Kidney (tissue), 14 donors: ENCODE measurements around the gene PDE1A. TPM values are rescaled to one million over a fixed set of nuclear protein-coding genes. Genes with fewer than 3 reads are reported as not detected.

Source experiments
- DNase-seq, 5 donors: peaks; one replicate each; pipeline ENCODE4 v3.0.0-alpha.2; 2013 to 2020
- FAIRE-seq: peaks from 2 replicates; lab custom pipeline; 2012; peaks lifted over from hg19 to GRCh38; lab: Jason Lieb, UNC
- H3K27ac ChIP-seq, 2 donors: one replicate each; pipeline ENCODE4 v1.7.0; 2013; ENCODE audit warnings: low read depth in 2 of 2, low read length in 2 of 2, inconsistent platforms in 1 of 2
- H3K27me3 ChIP-seq: one replicate; pipeline ENCODE4 v1.7.1; 2013; ENCODE audit warnings: low read length, inconsistent platforms; ENCODE audit not compliant: control insufficient read depth, insufficient read depth
- H3K36me3 ChIP-seq, 3 donors: one replicate each; pipeline versions ENCODE4 v1.7.0 to v1.7.1; 2013; ENCODE audit warnings: low read length in 3 of 3, control low read depth in 1 of 3, inconsistent platforms in 1 of 3; ENCODE audit not compliant: insufficient read depth in 3 of 3, control insufficient read depth in 2 of 3
- H3K4me1 ChIP-seq, 3 donors: one replicate each; pipeline versions ENCODE4 v1.7.0 to v1.7.1; 2013; ENCODE audit warnings: low read length in 3 of 3, inconsistent platforms in 1 of 3, low read depth in 1 of 3; ENCODE audit not compliant: control insufficient read depth in 2 of 3, insufficient read depth in 2 of 3
- H3K4me3 ChIP-seq, 3 donors: one replicate each; pipeline versions ENCODE4 v1.7.0 to v1.8.1; 2013; ENCODE audit warnings: low read length in 3 of 3, control low read depth in 1 of 3, inconsistent platforms in 1 of 3
- H3K9ac ChIP-seq, 3 donors: one replicate each; pipeline versions ENCODE4 v1.7.0 to v1.7.1; 2013; ENCODE audit warnings: low read length in 3 of 3, control low read depth in 1 of 3, inconsistent platforms in 1 of 3
- H3K9me3 ChIP-seq, 3 donors: one replicate each; pipeline versions ENCODE4 v1.7.0 to v1.7.1; 2013; ENCODE audit warnings: low read length in 3 of 3, control low read depth in 1 of 3, inconsistent platforms in 1 of 3; ENCODE audit not compliant: control insufficient read depth in 2 of 3, insufficient read depth in 1 of 3
- intact Hi-C: fragments of 100-400 bp; cut with DNase I; formaldehyde crosslinking; loops from one replicate; pipeline ENCODE4 v1.11.1; 2022
- polyA plus RNA-seq: library from polyadenylated mRNA; stranded (reverse); fragments of 350-450 nt; fragmentation: Illumina TruSeq; extraction: RNeasy Lipid Tissue Mini Kit (QIAGEN cat#74804); gene quantifications from one replicate; pipeline ENCODE4 v1.2.3, GENCODE V29; 2014; ENCODE audit warnings: low read depth, low replicate concordance; ENCODE audit not compliant: insufficient read depth
- total RNA-seq: library from RNA; stranded (reverse); fragmentation: NEBNext Ultra II Directional; extraction: Animal tissue kit (Norgen Biotek cat#: 25700); gene quantifications from one replicate; pipeline ENCODE4 v1.2.1, GENCODE V29; 2021
- TF ChIP-seq, protein P1 (sequence below): IDR thresholded peaks from 3 replicates; pipeline ENCODE4 v1.5.1; 2012; ENCODE audit warnings: mild to moderate bottlenecking, moderate library complexity, borderline replicate concordance; ENCODE audit not compliant: insufficient read depth; ENCODE audit errors: extremely low read depth
- donor health status: control.
- donor health status: control.
- donor health status: control.
- donor health status: control.
- donor health status: control.
- donor health status: DM: yes; HTN: yes; CAD: no.
- donor health status: Normal renal cell carcinoma (clear cell type).

Gene PDE1A
- total and polyA plus RNA-seq, 2 donors from 2014 or later, result 40.4 to 70.5 TPM

DNA sequence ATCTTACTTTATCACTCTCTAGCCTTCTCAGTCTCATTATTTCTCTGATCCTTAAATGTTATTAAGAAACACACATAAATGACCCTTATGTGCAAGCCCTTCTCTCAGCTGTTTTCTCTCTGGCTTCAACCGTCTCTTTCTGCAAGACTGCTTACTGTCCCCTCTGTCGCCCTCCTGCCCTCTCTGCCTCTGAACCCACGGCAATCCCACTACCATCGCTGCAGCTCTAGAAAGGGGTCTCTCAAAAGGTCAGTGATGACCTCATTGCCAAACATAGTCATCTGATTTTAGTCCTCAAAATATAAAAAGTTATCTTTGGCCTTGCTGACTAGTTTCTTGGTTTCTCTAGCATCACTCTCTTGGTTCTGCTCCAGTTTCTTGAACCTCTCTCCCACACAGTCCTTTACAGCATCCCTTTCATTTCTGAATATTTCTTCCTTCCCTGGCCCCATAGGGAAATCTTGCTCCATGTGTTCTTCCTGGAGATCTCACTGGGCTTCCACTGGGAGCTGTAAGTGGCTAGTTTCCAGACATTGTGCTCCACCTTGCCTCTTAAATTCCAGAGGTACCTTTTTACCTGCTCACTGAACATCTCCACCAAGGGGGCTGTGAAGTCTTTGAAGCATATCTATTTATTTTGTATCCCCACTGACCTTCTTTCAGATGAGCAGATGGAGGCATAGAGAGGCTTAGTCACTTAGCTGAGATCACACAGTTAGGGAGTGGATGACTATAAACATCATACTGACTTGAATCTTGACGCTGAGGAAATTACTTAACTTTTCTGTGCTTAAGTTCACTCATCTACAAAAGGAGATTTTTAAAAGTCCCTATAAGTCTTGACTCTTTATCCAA lies 96.2 kb downstream of the PDE1A start:
- intact Hi-C loops, result no loop called here
- Histone ChIP-seq H3K4me3 (no peak overlapping the region), H3K4me1 (no peaks in the 10 kb centered on the region), H3K9ac (no peak overlapping the region), H3K36me3 (no peaks in the 10 kb centered on the region), H3K27me3 (no peaks in the 10 kb centered on the region), H3K27ac (no peak overlapping the region), H3K9me3 (peaks cover 0 to 2% (median 0%) of the 10 kb centered on the region in 3 donors)
- no peak for DNase-seq
- TF ChIP-seq, protein P1, sequence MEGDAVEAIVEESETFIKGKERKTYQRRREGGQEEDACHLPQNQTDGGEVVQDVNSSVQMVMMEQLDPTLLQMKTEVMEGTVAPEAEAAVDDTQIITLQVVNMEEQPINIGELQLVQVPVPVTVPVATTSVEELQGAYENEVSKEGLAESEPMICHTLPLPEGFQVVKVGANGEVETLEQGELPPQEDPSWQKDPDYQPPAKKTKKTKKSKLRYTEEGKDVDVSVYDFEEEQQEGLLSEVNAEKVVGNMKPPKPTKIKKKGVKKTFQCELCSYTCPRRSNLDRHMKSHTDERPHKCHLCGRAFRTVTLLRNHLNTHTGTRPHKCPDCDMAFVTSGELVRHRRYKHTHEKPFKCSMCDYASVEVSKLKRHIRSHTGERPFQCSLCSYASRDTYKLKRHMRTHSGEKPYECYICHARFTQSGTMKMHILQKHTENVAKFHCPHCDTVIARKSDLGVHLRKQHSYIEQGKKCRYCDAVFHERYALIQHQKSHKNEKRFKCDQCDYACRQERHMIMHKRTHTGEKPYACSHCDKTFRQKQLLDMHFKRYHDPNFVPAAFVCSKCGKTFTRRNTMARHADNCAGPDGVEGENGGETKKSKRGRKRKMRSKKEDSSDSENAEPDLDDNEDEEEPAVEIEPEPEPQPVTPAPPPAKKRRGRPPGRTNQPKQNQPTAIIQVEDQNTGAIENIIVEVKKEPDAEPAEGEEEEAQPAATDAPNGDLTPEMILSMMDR, result no peak
- no peak for FAIRE-seq

DNA sequence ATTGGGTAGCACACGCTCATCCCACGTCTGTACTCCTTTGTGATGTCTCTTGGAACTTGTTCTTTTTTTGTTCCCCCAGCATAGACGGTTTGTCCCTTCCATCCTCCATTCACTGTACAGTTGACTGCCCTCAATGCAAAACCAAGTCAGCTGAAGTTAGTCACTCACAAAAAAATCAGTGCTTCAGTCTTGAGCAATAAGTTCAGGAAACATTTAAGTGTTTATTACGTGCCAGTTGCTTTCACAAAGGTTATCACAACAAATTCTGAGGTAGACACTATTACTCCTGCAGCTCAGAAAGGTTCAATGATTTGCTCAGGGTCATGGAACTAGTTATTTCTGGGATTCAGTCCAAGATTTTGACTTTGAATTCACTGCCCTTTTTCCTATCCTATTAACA lies 102.2 kb downstream of the PDE1A start:
- H3K9ac ChIP-seq, result no peak overlapping the region
- FAIRE-seq, result peak; percentile 90

DNA sequence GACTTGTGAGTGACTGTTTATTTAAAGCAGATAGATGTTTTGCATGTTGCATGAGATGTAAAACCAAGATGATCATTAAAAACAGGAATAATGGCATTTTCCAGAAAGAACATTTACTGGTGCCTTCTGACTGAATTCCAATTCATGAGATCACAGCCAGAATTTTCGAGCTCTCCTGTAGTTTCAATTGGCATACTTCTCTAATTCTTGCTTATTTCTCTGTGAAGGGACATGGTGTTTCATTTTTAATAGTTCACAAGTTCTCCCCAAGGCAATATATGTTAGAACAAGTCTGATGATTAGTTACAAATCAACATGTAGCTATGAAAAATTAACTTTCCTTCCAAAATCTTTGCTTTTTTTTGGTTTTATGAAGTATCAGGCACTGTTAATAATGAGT lies 105.7 kb downstream of the PDE1A start:
- no peak overlapping the region for H3K4me3 ChIP-seq
- H3K4me1 ChIP-seq, result peaks cover 3 to 12% (median 3%) of the 10 kb centered on the region in 3 donors
- H3K27ac ChIP-seq, result peak overlapping the region; percentile 13 to 38
- H3K9me3 ChIP-seq, result no peaks in the 10 kb centered on the region
- intact Hi-C loops, result no loop called here
- no peaks in the 10 kb centered on the region for H3K27me3 ChIP-seq
- no peak for DNase-seq
- no peak for FAIRE-seq
- H3K9ac ChIP-seq, result no peak overlapping the region
- H3K36me3 ChIP-seq, result no peaks in the 10 kb centered on the region
- TF ChIP-seq, protein P1, result no peak

More for the DNA sequence above, 102.2 kb downstream of the PDE1A start:
- no peaks in the 10 kb centered on the region for H3K9me3 ChIP-seq
- peak overlapping the region in 1 of 2 donors; percentile 54 for H3K27ac ChIP-seq
- DNase-seq, result peak in 2 of 5 donors; percentile 61 to 73
- intact Hi-C loops, result no loop called here
- no peaks in the 10 kb centered on the region for H3K27me3 ChIP-seq
- no peak overlapping the region for H3K4me3 ChIP-seq
- no peaks in the 10 kb centered on the region for H3K36me3 ChIP-seq
- H3K4me1 ChIP-seq, result peaks cover 3 to 12% (median 3%) of the 10 kb centered on the region in 3 donors
- TF ChIP-seq, protein P1, result no peak
